H9 (cell line): ENCODE data around the gene LEMD3. TPM values are rescaled to one million over a fixed set of nuclear protein-coding genes. Genes with fewer than 3 reads are reported as not detected.

Experiments
- DNase-seq: peaks from one replicate; pipeline ENCODE4 v3.0.0-alpha.2; 2017
- H2AFZ ChIP-seq: one replicate; pipeline ENCODE4 v1.6.1; 2013; ENCODE audit warnings: mild to moderate bottlenecking, low read length, control low read depth, moderate library complexity
- H2AK5ac ChIP-seq: 2 replicates; pipeline ENCODE4 v1.6.1; 2013; ENCODE audit warnings: low read length, control low read depth, mixed read lengths; ENCODE audit not compliant: insufficient read length
- H2BK120ac ChIP-seq: one replicate; pipeline ENCODE4 v1.6.1; 2013; ENCODE audit warnings: low read depth, mild to moderate bottlenecking, low read length, control low read depth, inconsistent platforms; ENCODE audit not compliant: poor library complexity, severe bottlenecking
- H2BK12ac ChIP-seq: 2 replicates; pipeline ENCODE4 v1.6.1; 2013; ENCODE audit warnings: low read length, control low read depth, mixed read lengths, low read depth; ENCODE audit not compliant: insufficient read length
- H2BK15ac ChIP-seq: 2 replicates; pipeline ENCODE4 v1.6.1; 2013; ENCODE audit warnings: low read depth, low read length, control low read depth
- H2BK20ac ChIP-seq: one replicate; pipeline ENCODE4 v1.6.1; 2013; ENCODE audit warnings: low read depth, mild to moderate bottlenecking, low read length, control low read depth, inconsistent platforms; ENCODE audit not compliant: poor library complexity, severe bottlenecking
- H2BK5ac ChIP-seq: 2 replicates; pipeline ENCODE4 v1.6.1; 2013; ENCODE audit warnings: low read length, control low read depth, mixed read lengths; ENCODE audit not compliant: insufficient read length
- H3K14ac ChIP-seq: 2 replicates; pipeline ENCODE4 v1.6.1; 2013; ENCODE audit warnings: low read length, control low read depth; ENCODE audit not compliant: insufficient read depth
- H3K18ac ChIP-seq: 2 replicates; pipeline ENCODE4 v1.6.1; 2013; ENCODE audit warnings: low read depth, mild to moderate bottlenecking, mixed read lengths, low read length, control low read depth; ENCODE audit not compliant: insufficient read length
- H3K23ac ChIP-seq: 2 replicates; pipeline ENCODE4 v1.6.1; 2013; ENCODE audit warnings: low read length, control low read depth, mixed read lengths, low read depth; ENCODE audit not compliant: insufficient read length
- H3K23me2 ChIP-seq: 2 replicates; pipeline ENCODE4 v1.6.1; 2013; ENCODE audit warnings: low read depth, mild to moderate bottlenecking, mixed read lengths, low read length, control low read depth; ENCODE audit not compliant: insufficient read length, poor library complexity, severe bottlenecking
- H3K27ac ChIP-seq: 2 replicates; pipeline ENCODE4 v1.5.1; 2013; ENCODE audit warnings: low read length, control low read depth, mixed read lengths, low read depth; ENCODE audit not compliant: insufficient read length
- H3K27me3 ChIP-seq: 2 replicates; pipeline ENCODE4 v1.6.1; 2013; ENCODE audit warnings: low read length, control low read depth, inconsistent platforms; ENCODE audit not compliant: insufficient read depth
- H3K4ac ChIP-seq: 2 replicates; pipeline ENCODE4 v1.6.1; 2013; ENCODE audit warnings: low read depth, mild to moderate bottlenecking, control low read depth, inconsistent platforms, low read length, moderate library complexity
- H3K4me1 ChIP-seq: 2 replicates; pipeline ENCODE4 v1.6.1; 2013; ENCODE audit warnings: low read length, control low read depth, inconsistent platforms; ENCODE audit not compliant: insufficient read depth
- H3K4me2 ChIP-seq: 2 replicates; pipeline ENCODE4 v1.6.1; 2013; ENCODE audit warnings: low read length, control low read depth, mixed read lengths; ENCODE audit not compliant: insufficient read length, insufficient read depth
- H3K56ac ChIP-seq: 2 replicates; pipeline ENCODE4 v1.6.1; 2013; ENCODE audit warnings: low read depth, mild to moderate bottlenecking, mixed read lengths, low read length, control low read depth; ENCODE audit not compliant: insufficient read length
- H3K79me1 ChIP-seq: 2 replicates; pipeline ENCODE4 v1.6.1; 2013; ENCODE audit warnings: low read depth, mild to moderate bottlenecking, moderate library complexity, low read length, control low read depth, inconsistent platforms; ENCODE audit not compliant: insufficient read depth, poor library complexity, severe bottlenecking
- H3K79me2 ChIP-seq: 2 replicates; pipeline ENCODE4 v1.6.1; 2013; ENCODE audit warnings: low read length, control low read depth, inconsistent platforms; ENCODE audit not compliant: insufficient read depth
- H3K9ac ChIP-seq: 2 replicates; pipeline ENCODE4 v1.6.1; 2013; ENCODE audit warnings: low read length, control low read depth, mixed read lengths; ENCODE audit not compliant: insufficient read length; ENCODE audit errors: extremely low read depth
- H3K9me3 ChIP-seq: one replicate; pipeline ENCODE4 v1.6.1; 2013; ENCODE audit warnings: low read depth, low read length, inconsistent platforms; ENCODE audit not compliant: control insufficient read depth
- H3T11ph ChIP-seq: one replicate; pipeline ENCODE4 v1.6.1; 2013; ENCODE audit warnings: mild to moderate bottlenecking, low read length, control low read depth, inconsistent platforms
- H4K20me1 ChIP-seq: one replicate; pipeline ENCODE4 v1.6.1; 2013; ENCODE audit not compliant: control insufficient read depth, insufficient read length, insufficient read depth
- H4K5ac ChIP-seq: 2 replicates; pipeline ENCODE4 v1.6.1; 2013; ENCODE audit warnings: low read depth, mild to moderate bottlenecking, mixed read lengths, low read length, control low read depth; ENCODE audit not compliant: insufficient read length
- H4K8ac ChIP-seq: replicated peaks from 2 replicates; pipeline ENCODE4 v1.6.1; 2013; ENCODE audit warnings: low read length, control low read depth, mixed read lengths, low read depth; ENCODE audit not compliant: insufficient read length
- H4K91ac ChIP-seq: 2 replicates; pipeline ENCODE4 v1.6.1; 2013; ENCODE audit warnings: low read depth, mild to moderate bottlenecking, moderate library complexity, mixed read lengths, low read length, control low read depth; ENCODE audit not compliant: insufficient read length
- H3K27ac Mint-ChIP-seq, 3 experiments: 2 replicates in 2 of 3; 3 replicates in 1 of 3; pipeline ENCODE4 v1.8.0; 2020 to 2021; ENCODE audit warnings: mixed read lengths in 3 of 3, mild to moderate bottlenecking in 1 of 3, moderate library complexity in 1 of 3
- H3K27me3 Mint-ChIP-seq: 2 replicates; pipeline ENCODE4 v1.8.0; 2021; ENCODE audit warnings: low read depth, mild to moderate bottlenecking, moderate library complexity, mixed read lengths
- H3K36me3 Mint-ChIP-seq, 3 experiments: 2 replicates in 2 of 3; 3 replicates in 1 of 3; pipeline ENCODE4 v1.8.0; 2020 to 2021; ENCODE audit warnings: low read depth in 3 of 3, mixed read lengths in 3 of 3; ENCODE audit not compliant: insufficient read depth in 1 of 3
- H3K4me1 Mint-ChIP-seq, 2 experiments: 2 replicates each; pipeline ENCODE4 v1.8.0; 2020; ENCODE audit warnings: mixed read lengths in 2 of 2
- H3K4me3 Mint-ChIP-seq, 2 experiments: 2 replicates in 1 of 2; 3 replicates in 1 of 2; pipeline ENCODE4 v1.8.0; 2020 to 2021; ENCODE audit warnings: mild to moderate bottlenecking in 2 of 2, mixed read lengths in 2 of 2, moderate library complexity in 1 of 2
- H3K9me3 Mint-ChIP-seq, 2 experiments: 2 replicates in 1 of 2; 3 replicates in 1 of 2; pipeline ENCODE4 v1.8.0; 2020; ENCODE audit warnings: mild to moderate bottlenecking in 2 of 2, mixed read lengths in 2 of 2, moderate library complexity in 1 of 2
- CTCF ChIP-seq: fragments of 200-600 bp; sonication (generic); conservative IDR thresholded peaks from 3 replicates; pipeline ENCODE4 v1.8.0; 2021; ENCODE audit warnings: antibody characterized with exemption, mild to moderate bottlenecking
- WGBS: extraction: QIAGEN DNeasy Blood & Tissue Kit; methylation state at CpG from one replicate; pipeline ENCODE4 v1.1.7; 2013; ENCODE audit warnings: missing lambda C conversion rate, low lambda C conversion rate, mixed read lengths; ENCODE audit not compliant: insufficient read length; ENCODE audit errors: extremely low coverage; 5-methylcytosine and 5-hydroxymethylcytosine counted together
- total RNA-seq: library from RNA; stranded (reverse); gene quantifications from 2 replicates; pipeline ENCODE4 v1.2.1, GENCODE V29; 2021

The LEMD3 gene
- total RNA-seq, 1 experiment from 2014 or later, result 38.1 TPM

GRCh38 chr12:65122703-65123102, 46.7 kb upstream of the LEMD3 start:
- no peak overlapping the region for H2BK120ac ChIP-seq
- no peak for DNase-seq
- Mint-ChIP-seq H3K27ac (no peak overlapping the region), H3K4me3 (no peak overlapping the region), H3K36me3 (no peaks in the 10 kb centered on the region), H3K9me3 (no peaks in the 10 kb centered on the region), H3K27me3 (peaks cover 54% of the 10 kb centered on the region), H3K4me1 (peaks cover 4 to 5% of the 10 kb centered on the region in 2 experiments; a peak in 1 of 4 replicates)
- no peaks in the 10 kb centered on the region for H3K79me2 ChIP-seq
- no peak overlapping the region for H3K4me2 ChIP-seq
- peaks cover 2% of the 10 kb centered on the region; the same call in 1 of the 2 replicates for H3K27me3 ChIP-seq
- H3K4ac ChIP-seq, result no peak overlapping the region
- no peak overlapping the region for H4K91ac ChIP-seq
- no peak overlapping the region for H2BK15ac ChIP-seq
- no peak overlapping the region for H4K8ac ChIP-seq
- H3K4me1 ChIP-seq, result no peaks in the 10 kb centered on the region
- no peaks in the 10 kb centered on the region for H3K79me1 ChIP-seq
- no peak overlapping the region for H3T11ph ChIP-seq
- H3K18ac ChIP-seq, result no peak overlapping the region
- H2AK5ac ChIP-seq, result no peak overlapping the region
- no peak overlapping the region for H3K56ac ChIP-seq
- H3K23me2 ChIP-seq, result peaks cover 5% of the 10 kb centered on the region
- H2BK12ac ChIP-seq, result no peak overlapping the region
- no CpG with 5 or more reads among the region's 5 CpGs for WGBS
- H2BK5ac ChIP-seq, result no peak overlapping the region
- H2AFZ ChIP-seq, result no peak overlapping the region
- H2BK20ac ChIP-seq, result no peak overlapping the region
- H3K9ac ChIP-seq, result no peak overlapping the region
- H3K14ac ChIP-seq, result no peak overlapping the region
- no peaks in the 10 kb centered on the region for H3K9me3 ChIP-seq
- H3K27ac ChIP-seq, result no peak overlapping the region
- TF ChIP-seq CTCF, result no peak
- H4K20me1 ChIP-seq, result no peaks in the 10 kb centered on the region
- no peak overlapping the region for H4K5ac ChIP-seq
- no peak overlapping the region for H3K23ac ChIP-seq
